Mesothelial cell of epicardium (in vitro differentiated cells): Measurements from ENCODE around the gene EPN2. TPM values are rescaled to one million over a fixed set of nuclear protein-coding genes. Genes with fewer than 3 reads are reported as not detected.

Source experiments
- DNase-seq, 2 experiments: peaks; one replicate each; pipeline ENCODE4 v3.0.0; 2021; ENCODE audit warnings: low spot score in 2 of 2; ENCODE audit not compliant: unreplicated experiment in 2 of 2
- H3K27ac Mint-ChIP-seq: 2 replicates; pipeline ENCODE4 v1.8.0; 2021; ENCODE audit warnings: mixed read lengths
- H3K27me3 Mint-ChIP-seq: 2 replicates; pipeline ENCODE4 v1.8.0; 2021; ENCODE audit warnings: low read depth, mixed read lengths
- H3K36me3 Mint-ChIP-seq: 2 replicates; pipeline ENCODE4 v1.8.0; 2021; ENCODE audit warnings: mixed read lengths
- H3K4me1 Mint-ChIP-seq: 2 replicates; pipeline ENCODE4 v1.8.0; 2021; ENCODE audit warnings: mixed read lengths
- H3K4me3 Mint-ChIP-seq: 2 replicates; pipeline ENCODE4 v1.8.0; 2021; ENCODE audit warnings: mild to moderate bottlenecking, moderate library complexity, mixed read lengths
- H3K9me3 Mint-ChIP-seq: 2 replicates; pipeline ENCODE4 v1.8.0; 2021; ENCODE audit warnings: mixed read lengths
- total RNA-seq: library from RNA; stranded (reverse); gene quantifications from 3 replicates; pipeline ENCODE4 v1.2.1, GENCODE V29; 2021
- TF ChIP-seq, protein P1 (sequence below): fragments of 200-600 bp; sonication (generic); IDR thresholded peaks from one replicate; pipeline ENCODE4 v1.5.0; 2021; ENCODE audit warnings: antibody characterized with exemption; ENCODE audit not compliant: unreplicated experiment

The EPN2 gene
- total RNA-seq, 1 donor from 2014 or later = 70.2 TPM

DNA sequence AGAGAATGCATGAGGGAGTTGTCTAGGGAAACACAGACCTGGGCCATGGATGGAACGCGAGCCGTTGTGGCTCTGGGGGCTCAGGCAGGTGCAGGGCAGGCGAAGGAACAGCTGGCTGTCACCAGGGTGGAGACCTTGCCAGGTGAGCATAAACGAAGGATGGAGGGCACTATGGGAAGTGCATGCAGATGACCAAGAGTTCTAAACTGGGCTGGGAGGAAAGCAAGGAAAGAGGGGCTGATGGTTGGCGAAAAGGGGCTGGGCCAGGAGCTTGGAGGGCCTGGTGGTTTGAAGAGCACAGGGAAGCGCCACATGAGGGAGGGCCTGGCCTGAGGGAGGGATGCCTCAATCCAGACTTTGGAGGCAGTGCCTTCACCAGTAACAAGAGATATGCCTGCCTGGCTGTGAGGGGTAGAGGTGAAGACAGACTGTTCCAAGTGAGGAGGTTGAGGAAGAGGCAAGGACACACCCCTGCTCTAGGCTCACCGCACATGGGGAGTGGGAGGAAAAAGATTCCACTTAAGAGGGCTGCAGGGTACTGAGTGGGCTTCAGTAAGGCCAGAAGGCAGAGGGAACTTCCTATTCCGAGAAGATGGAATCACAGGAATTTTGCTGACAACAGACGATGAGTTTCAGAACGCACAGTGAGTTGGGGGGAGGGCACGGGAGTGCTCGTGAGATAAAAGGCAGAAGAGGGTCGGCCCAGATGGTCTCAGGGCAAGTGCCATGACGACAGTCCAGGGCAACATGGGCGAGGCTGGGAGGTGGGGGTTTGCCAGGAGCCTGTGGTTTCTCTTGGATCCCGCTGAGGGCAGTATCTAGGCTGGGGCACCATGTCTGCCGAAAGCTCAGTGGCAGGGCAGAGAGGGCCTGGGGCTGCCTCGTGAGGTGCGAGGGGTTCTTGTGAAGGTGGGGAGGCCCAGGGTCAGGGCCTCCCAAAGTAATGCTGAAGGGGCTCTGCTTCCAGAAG, 104.8 kb downstream of the EPN2 start:
- DNase-seq = no peak
- H3K4me1 Mint-ChIP-seq = peaks cover 22% of the 10 kb centered on the region
- no peak overlapping the region for H3K4me3 Mint-ChIP-seq
- no peaks in the 10 kb centered on the region for H3K9me3 Mint-ChIP-seq
- TF ChIP-seq, protein P1, sequence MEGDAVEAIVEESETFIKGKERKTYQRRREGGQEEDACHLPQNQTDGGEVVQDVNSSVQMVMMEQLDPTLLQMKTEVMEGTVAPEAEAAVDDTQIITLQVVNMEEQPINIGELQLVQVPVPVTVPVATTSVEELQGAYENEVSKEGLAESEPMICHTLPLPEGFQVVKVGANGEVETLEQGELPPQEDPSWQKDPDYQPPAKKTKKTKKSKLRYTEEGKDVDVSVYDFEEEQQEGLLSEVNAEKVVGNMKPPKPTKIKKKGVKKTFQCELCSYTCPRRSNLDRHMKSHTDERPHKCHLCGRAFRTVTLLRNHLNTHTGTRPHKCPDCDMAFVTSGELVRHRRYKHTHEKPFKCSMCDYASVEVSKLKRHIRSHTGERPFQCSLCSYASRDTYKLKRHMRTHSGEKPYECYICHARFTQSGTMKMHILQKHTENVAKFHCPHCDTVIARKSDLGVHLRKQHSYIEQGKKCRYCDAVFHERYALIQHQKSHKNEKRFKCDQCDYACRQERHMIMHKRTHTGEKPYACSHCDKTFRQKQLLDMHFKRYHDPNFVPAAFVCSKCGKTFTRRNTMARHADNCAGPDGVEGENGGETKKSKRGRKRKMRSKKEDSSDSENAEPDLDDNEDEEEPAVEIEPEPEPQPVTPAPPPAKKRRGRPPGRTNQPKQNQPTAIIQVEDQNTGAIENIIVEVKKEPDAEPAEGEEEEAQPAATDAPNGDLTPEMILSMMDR = no peak
- H3K36me3 Mint-ChIP-seq = peaks cover 2% of the 10 kb centered on the region
- no peaks in the 10 kb centered on the region for H3K27me3 Mint-ChIP-seq
- H3K27ac Mint-ChIP-seq = peak overlapping the region; percentile 89

DNA sequence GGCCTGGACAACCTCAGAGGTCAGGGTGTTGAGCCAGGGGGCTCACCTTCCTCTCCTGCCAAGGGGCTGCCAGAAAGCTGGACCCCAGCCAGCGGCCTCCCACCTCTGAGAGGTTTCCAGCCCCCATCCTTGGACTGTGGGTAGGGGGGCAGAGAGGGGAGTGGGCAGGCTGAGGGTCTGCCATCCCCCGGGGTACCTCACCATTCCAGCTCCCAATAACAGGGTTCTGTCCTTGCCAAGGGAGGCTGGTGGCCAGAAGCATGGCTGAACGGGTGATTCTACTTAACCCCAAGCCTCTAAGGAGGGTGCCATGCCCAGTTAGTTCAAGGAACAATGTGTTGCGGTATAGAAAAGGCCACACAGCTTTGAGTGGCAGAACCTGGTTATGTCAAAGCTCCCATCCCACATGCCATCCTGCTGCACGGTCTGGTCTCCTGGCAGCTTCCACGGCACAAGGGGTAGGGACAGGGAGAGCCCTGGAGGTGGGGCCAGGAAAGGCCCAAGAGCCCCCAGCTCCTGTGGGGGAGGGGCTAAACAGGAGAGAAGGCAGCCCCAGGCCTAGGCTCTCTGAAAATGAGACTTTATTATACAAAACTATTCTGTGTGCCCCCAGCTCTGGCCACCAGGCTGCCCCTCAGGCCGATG, 105.6 kb downstream of the EPN2 start:
- Mint-ChIP-seq H3K27ac (peak overlapping the region; percentile 89), H3K4me1 (peaks cover 25% of the 10 kb centered on the region), H3K4me3 (no peak overlapping the region), H3K9me3 (no peaks in the 10 kb centered on the region), H3K36me3 (peaks cover 2% of the 10 kb centered on the region), H3K27me3 (no peaks in the 10 kb centered on the region)
- TF ChIP-seq, protein P1 = no peak
- DNase-seq = no peak

DNA sequence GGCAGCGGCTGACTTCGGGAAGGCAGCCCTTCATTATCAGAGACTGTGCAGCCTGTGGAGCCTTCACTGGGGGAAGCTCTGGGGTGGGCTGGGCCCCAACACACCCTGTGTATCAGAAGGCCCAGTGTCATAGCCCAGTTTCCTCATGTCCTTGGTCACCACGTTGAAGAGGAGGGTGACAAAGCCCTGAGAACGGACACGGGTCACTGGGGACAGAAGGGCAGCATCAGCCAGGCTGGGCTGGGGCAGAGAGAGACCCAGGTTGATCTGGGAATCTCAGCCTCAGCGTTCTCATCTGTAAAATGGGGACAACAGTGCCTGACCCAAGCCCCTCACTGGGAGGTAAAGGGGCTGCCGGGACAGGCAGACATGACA, 106.1 kb downstream of the EPN2 start:
- no peak overlapping the region for H3K27ac Mint-ChIP-seq
- TF ChIP-seq, protein P1 = no peak
- no peak overlapping the region for H3K4me3 Mint-ChIP-seq
- no peaks in the 10 kb centered on the region for H3K27me3 Mint-ChIP-seq
- H3K4me1 Mint-ChIP-seq = peaks cover 25% of the 10 kb centered on the region
- H3K9me3 Mint-ChIP-seq = no peaks in the 10 kb centered on the region
- no peak for DNase-seq
- H3K36me3 Mint-ChIP-seq = peaks cover 2% of the 10 kb centered on the region

DNA sequence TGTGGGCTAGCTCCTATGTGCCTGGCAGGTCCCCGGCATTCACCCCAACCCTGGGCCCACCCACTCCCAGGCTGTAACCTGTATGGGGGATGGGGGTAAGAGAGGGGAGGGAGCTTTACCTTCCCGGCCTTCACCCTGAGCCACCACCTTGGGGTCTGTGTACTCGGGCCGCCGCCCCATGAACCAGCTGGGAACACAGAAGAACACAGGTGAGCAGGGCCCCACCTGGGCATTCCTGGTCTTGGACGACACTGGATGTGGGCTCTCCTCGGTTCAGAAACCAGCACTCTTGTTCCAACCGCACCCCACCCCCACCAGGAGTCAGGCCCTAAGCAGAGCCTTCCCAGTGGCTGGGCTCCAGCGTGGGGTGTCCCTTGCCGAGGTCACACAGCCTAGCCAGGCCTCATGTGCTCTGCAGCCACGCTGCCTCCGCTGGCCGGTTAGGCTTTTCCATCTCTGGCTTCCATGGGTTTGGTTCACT, 106.5 kb downstream of the EPN2 start:
- Mint-ChIP-seq H3K27me3 (no peaks in the 10 kb centered on the region), H3K36me3 (peaks cover 2% of the 10 kb centered on the region), H3K9me3 (no peaks in the 10 kb centered on the region), H3K27ac (no peak overlapping the region), H3K4me1 (peaks cover 25% of the 10 kb centered on the region), H3K4me3 (no peak overlapping the region)
- DNase-seq = no peak
- TF ChIP-seq, protein P1 = no peak

DNA sequence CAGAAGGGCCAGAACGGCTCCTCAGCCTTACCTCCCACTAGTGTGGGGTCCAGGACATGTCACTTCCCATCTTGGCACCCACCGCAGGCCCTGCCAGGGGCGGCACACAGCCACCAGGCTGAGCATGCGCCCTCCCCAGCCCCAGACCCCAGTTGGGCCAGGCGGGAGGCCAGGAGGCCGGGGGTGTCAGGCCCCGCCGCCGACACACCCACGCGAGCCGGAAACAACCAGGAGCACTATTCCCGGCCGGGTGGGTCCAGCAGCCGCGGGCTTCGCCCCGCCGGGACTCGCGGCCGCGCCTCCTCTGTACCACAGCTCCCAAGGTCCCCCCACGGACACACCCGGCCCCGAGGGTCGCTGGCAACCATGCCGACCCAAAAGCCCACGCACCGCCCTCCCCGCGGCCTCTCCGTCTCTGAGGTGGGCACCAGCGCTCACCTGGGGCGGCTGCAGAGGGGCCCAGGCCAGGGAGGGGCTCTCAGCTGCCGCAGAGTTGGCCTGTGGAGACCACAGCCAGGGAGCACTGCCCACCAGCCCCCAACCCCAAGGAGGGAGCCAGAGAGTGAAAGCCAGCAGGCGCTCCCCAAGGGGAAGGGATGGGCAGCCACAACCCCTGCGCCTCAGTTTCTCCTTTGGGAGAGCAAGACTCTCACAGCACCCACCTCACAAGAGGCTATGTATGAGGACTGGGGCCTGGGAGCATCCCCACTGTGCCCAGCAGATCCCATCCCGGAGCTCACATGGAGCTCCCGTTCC, 107.3 kb downstream of the EPN2 start:
- no peak overlapping the region for H3K27ac Mint-ChIP-seq
- H3K9me3 Mint-ChIP-seq = no peaks in the 10 kb centered on the region
- H3K27me3 Mint-ChIP-seq = no peaks in the 10 kb centered on the region
- TF ChIP-seq, protein P1 = no peak
- no peak for DNase-seq
- H3K4me1 Mint-ChIP-seq = peaks cover 25% of the 10 kb centered on the region
- H3K36me3 Mint-ChIP-seq = peaks cover 2% of the 10 kb centered on the region
- no peak overlapping the region for H3K4me3 Mint-ChIP-seq
